Activated CD4-positive, alpha-beta memory T cell treated with anti-CD3 and anti-CD28 coated beads, Interleukin-2, amount 10 ng/mL, durations not matched to agents 7 days and 5 days (primary cell): ENCODE measurements around the gene NSUN6. TPM values are rescaled to one million over a fixed set of nuclear protein-coding genes. Genes with fewer than 3 reads are reported as not detected.
A peak's percentile ranks its signal among the peaks of the same experiment; 100 is the strongest.
"Not testable (repeated sequence)": the region's sequence is repeated elsewhere in the genome, so short reads cannot be mapped to it uniquely, and the experiment has no call there.

Source experiments
- CTCF ChIA-PET: fragments of 350-600 bp; sonication (Branson Sonifier 250); formaldehyde crosslinking; loops from one replicate; lab custom pipeline; 2021; ENCODE audit warnings: antibody characterized with exemption, inconsistent platforms; lab: Charles Lee
- POLR2A ChIA-PET: fragments of 350-600 bp; sonication (Branson Sonifier 250); formaldehyde crosslinking; loops from one replicate; lab custom pipeline; 2021; ENCODE audit warnings: antibody characterized with exemption; lab: Charles Lee
- DNase-seq: peaks from one replicate; pipeline ENCODE4 v3.0.0-alpha.2; 2020
- H3K27ac Mint-ChIP-seq: one replicate; pipeline ENCODE4 v1.8.0; 2021; ENCODE audit warnings: mild to moderate bottlenecking, mixed read lengths
- H3K27me3 Mint-ChIP-seq: one replicate; pipeline ENCODE4 v1.8.0; 2021; ENCODE audit warnings: mixed read lengths
- H3K36me3 Mint-ChIP-seq: one replicate; pipeline ENCODE4 v1.8.0; 2021; ENCODE audit warnings: low read depth, mixed read lengths
- H3K4me1 Mint-ChIP-seq: one replicate; pipeline ENCODE4 v1.8.0; 2021; ENCODE audit warnings: mixed read lengths
- H3K4me3 Mint-ChIP-seq: one replicate; pipeline ENCODE4 v1.8.0; 2021; ENCODE audit warnings: mild to moderate bottlenecking, mixed read lengths
- H3K9me3 Mint-ChIP-seq: one replicate; pipeline ENCODE4 v1.8.0; 2021; ENCODE audit warnings: mixed read lengths
- total RNA-seq, 2 experiments: library from RNA; stranded (reverse); gene quantifications; one replicate each; pipeline ENCODE4 v1.2.3, GENCODE V29; 2021

The NSUN6 gene
- total RNA-seq, 2 experiments from 2014 or later = 31.0 to 35.0 TPM

- H3K27ac Mint-ChIP-seq = no peak overlapping the region
- no peak for DNase-seq
- H3K27me3 Mint-ChIP-seq = no peaks in the 10 kb centered on the region
- POLR2A ChIA-PET = interaction anchor here (0.6 kb wide), 1 partner anchor 38 kb away, joined by 3 read pairs; no protein-coding TSS in a partner anchor
- H3K4me3 Mint-ChIP-seq = no peak overlapping the region
- no peaks in the 10 kb centered on the region for H3K9me3 Mint-ChIP-seq
- H3K4me1 Mint-ChIP-seq = peaks cover 16% of the 10 kb centered on the region
- CTCF ChIA-PET = no interaction called here
- peaks cover 61% of the 10 kb centered on the region for H3K36me3 Mint-ChIP-seq
These were observed 30.5 kb downstream of the NSUN6 start for GRCh38 chr10:18620856-18621255.

DNA sequence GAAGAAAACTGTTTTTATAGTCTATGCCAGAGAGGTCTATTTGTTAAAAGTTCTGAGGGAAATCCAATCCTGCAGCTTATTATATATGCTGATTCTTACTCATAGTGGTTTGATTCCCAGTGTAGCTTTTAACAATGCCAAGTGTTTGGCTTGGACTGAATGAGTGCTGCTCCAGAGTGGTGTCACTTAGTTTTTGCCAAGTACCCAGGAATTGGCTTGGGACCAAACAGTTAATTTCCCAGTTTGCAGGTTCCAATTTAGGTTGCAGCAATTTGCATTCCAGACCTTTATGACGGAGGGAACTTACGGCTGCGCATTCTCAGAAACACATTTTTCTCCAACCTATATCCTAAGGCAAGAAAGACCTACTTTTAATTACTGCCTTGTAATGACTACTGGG lies 32.4 kb downstream of the NSUN6 start:
- Mint-ChIP-seq H3K9me3 (no peaks in the 10 kb centered on the region), H3K27ac (no peak overlapping the region), H3K4me1 (peaks cover 16% of the 10 kb centered on the region), H3K36me3 (peaks cover 62% of the 10 kb centered on the region), H3K4me3 (no peak overlapping the region), H3K27me3 (no peaks in the 10 kb centered on the region)
- no peak for DNase-seq
- POLR2A ChIA-PET = interaction anchor here (1.3 kb wide), 1 partner anchor 9 kb away, joined by 4 read pairs; no protein-coding TSS in a partner anchor
- CTCF ChIA-PET = no interaction called here

- Mint-ChIP-seq H3K4me1 (peaks cover 16% of the 10 kb centered on the region), H3K36me3 (peaks cover 63% of the 10 kb centered on the region), H3K9me3 (no peaks in the 10 kb centered on the region), H3K4me3 (no peak overlapping the region), H3K27me3 (no peaks in the 10 kb centered on the region), H3K27ac (no peak overlapping the region)
- POLR2A ChIA-PET = no interaction called here
- DNase-seq = no peak
- CTCF ChIA-PET = no interaction called here
These were observed 35.0 kb downstream of the NSUN6 start for GRCh38 chr10:18616337-18616736.

DNA sequence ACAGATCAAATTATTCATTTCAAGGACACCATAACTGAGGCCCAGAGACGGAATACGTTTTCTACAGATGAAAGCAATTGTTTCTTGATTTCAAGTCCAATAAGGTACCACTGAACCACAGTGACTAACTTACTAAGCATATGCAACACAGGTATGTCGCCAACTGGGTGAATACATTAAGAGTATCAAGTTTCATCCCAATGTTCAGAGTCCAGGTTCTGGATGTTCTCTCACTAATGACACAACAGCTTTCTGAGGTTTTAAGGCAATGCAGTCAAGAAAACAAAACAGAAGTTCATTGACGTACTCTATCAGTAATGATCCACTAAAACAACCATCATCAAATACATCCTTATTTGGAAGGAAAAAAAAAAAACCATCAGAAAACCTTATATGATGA lies 35.8 kb downstream of the NSUN6 start:
- no peak overlapping the region for H3K27ac Mint-ChIP-seq
- ChIA-PET CTCF (no interaction called here), POLR2A (no interaction called here)

DNA sequence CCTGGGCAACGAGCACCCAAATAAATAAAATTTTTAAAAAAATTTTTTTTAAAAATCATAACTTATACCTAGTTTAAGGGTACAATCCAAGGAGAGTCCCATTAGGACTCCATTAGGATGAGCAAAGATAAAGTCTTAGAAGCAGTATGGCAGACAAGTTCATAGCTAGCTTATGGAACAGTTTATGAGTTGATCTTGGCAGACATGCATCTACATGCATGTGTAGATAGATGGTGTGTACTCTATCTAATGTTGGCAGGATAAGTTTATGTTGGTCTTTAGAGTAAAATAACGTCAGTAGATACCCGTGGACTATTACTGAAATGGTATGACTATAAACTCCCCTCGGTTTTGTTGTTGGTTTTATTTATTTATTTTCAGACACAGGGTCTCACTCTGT lies 40.2 kb downstream of the NSUN6 start:
- Mint-ChIP-seq H3K36me3 (peaks cover 45% of the 10 kb centered on the region), H3K9me3 (no peaks in the 10 kb centered on the region), H3K4me3 (no peak overlapping the region), H3K27me3 (no peaks in the 10 kb centered on the region), H3K4me1 (peaks cover 4% of the 10 kb centered on the region), H3K27ac (no peak overlapping the region)
- POLR2A ChIA-PET = no interaction called here
- CTCF ChIA-PET = interaction anchor here (0.6 kb wide), 1 partner anchor 86 kb away, joined by 4 read pairs; no protein-coding TSS in a partner anchor
- no peak for DNase-seq

More for the DNA sequence above, 35.8 kb downstream of the NSUN6 start:
- no peak for DNase-seq
- H3K4me1 Mint-ChIP-seq = peaks cover 16% of the 10 kb centered on the region
- H3K36me3 Mint-ChIP-seq = peaks cover 62% of the 10 kb centered on the region
- no peaks in the 10 kb centered on the region for H3K27me3 Mint-ChIP-seq
- H3K9me3 Mint-ChIP-seq = no peaks in the 10 kb centered on the region
- H3K4me3 Mint-ChIP-seq = no peak overlapping the region

DNA sequence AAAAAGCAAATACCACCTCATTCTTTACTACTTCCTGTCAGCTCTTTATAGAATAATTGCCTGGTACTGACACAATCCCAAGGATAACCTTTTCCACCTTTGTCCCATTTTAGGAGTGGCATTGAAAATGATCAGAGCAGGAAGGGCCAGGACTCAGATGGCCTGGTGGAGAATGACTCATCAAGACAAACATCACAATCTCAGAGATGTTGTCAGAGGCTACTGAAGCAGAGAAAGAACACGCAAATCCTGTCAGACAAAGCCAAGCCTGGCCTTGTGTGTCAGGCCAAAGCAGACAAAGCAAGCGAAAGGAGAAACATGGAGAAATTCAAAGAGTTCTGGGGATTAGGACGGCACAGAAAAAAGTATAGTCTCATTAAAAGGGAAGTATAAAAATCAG lies 40.9 kb downstream of the NSUN6 start:
- Mint-ChIP-seq H3K4me3 (no peak overlapping the region), H3K27ac (peak overlapping the region; percentile 45), H3K4me1 (peaks cover 4% of the 10 kb centered on the region), H3K27me3 (no peaks in the 10 kb centered on the region), H3K36me3 (peaks cover 47% of the 10 kb centered on the region), H3K9me3 (no peaks in the 10 kb centered on the region)
- DNase-seq = no peak
- ChIA-PET CTCF (no interaction called here), POLR2A (no interaction called here)

GRCh38 chr10:18608596-18608995 lies 42.8 kb downstream of the NSUN6 start:
- peaks cover 42% of the 10 kb centered on the region for H3K36me3 Mint-ChIP-seq
- POLR2A ChIA-PET = no interaction called here
- H3K9me3 Mint-ChIP-seq = no peaks in the 10 kb centered on the region
- no peak overlapping the region for H3K27ac Mint-ChIP-seq
- DNase-seq = no peak
- no peaks in the 10 kb centered on the region for H3K27me3 Mint-ChIP-seq
- H3K4me1 Mint-ChIP-seq = peaks cover 4% of the 10 kb centered on the region
- CTCF ChIA-PET = no interaction called here
- no peak overlapping the region for H3K4me3 Mint-ChIP-seq

- ChIA-PET POLR2A (no interaction called here), CTCF (no interaction called here)
- Mint-ChIP-seq H3K36me3 (peaks cover 39% of the 10 kb centered on the region), H3K9me3 (no peaks in the 10 kb centered on the region), H3K27me3 (no peaks in the 10 kb centered on the region), H3K4me3 (no peak overlapping the region), H3K27ac (no peak overlapping the region), H3K4me1 (peaks cover 4% of the 10 kb centered on the region)
- no peak for DNase-seq
These were observed 43.6 kb downstream of the NSUN6 start for GRCh38 chr10:18607503-18608378.

GRCh38 chr10:18606051-18606695 lies 45.2 kb downstream of the NSUN6 start:
- H3K27me3 Mint-ChIP-seq = no peaks in the 10 kb centered on the region
- no peaks in the 10 kb centered on the region for H3K9me3 Mint-ChIP-seq
- H3K36me3 Mint-ChIP-seq = peaks cover 31% of the 10 kb centered on the region
- H3K4me3 Mint-ChIP-seq = no peak overlapping the region
- ChIA-PET POLR2A (no interaction called here), CTCF (no interaction called here)
- no peak overlapping the region for H3K27ac Mint-ChIP-seq
- no peak for DNase-seq
- peaks cover 4% of the 10 kb centered on the region for H3K4me1 Mint-ChIP-seq

DNA sequence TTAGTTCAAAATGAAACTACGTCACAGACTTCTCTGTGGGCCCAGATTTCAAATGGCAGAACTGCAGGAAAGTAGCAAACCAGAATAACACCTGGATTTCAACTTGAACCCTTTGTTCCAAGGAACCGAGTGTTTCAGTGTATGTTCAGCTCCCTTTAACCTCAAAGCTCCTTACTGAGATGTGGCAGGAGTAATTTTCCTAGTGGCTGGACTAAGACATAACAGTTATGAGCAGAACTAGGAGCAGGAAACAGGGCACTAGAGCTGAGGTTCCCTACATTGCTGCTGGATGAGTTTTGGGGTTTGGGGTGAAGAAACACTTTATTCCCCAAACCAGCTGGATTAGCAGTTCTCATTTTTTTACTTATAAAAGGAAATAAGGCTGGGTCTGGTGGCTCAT lies 50.1 kb downstream of the NSUN6 start:
- no peak for DNase-seq
- no peak overlapping the region for H3K27ac Mint-ChIP-seq
- CTCF ChIA-PET = no interaction called here

GRCh38 chr10:18599392-18599791 lies 52.0 kb downstream of the NSUN6 start:
- H3K4me1 Mint-ChIP-seq = no peaks in the 10 kb centered on the region
- POLR2A ChIA-PET = no interaction called here
- H3K27me3 Mint-ChIP-seq = no peaks in the 10 kb centered on the region
- CTCF ChIA-PET = no interaction called here
- DNase-seq = no peak
- no peak overlapping the region for H3K4me3 Mint-ChIP-seq
- H3K9me3 Mint-ChIP-seq = no peaks in the 10 kb centered on the region
- H3K36me3 Mint-ChIP-seq = peaks cover 22% of the 10 kb centered on the region
- no peak overlapping the region for H3K27ac Mint-ChIP-seq

More for the DNA sequence above, 50.1 kb downstream of the NSUN6 start:
- POLR2A ChIA-PET = no interaction called here
- Mint-ChIP-seq H3K4me1 (no peaks in the 10 kb centered on the region), H3K36me3 (peaks cover 19% of the 10 kb centered on the region), H3K27me3 (no peaks in the 10 kb centered on the region), H3K9me3 (no peaks in the 10 kb centered on the region), H3K4me3 (no peak overlapping the region)

- CTCF ChIA-PET = no interaction called here
- Mint-ChIP-seq H3K27me3 (no peaks in the 10 kb centered on the region), H3K4me1 (no peaks in the 10 kb centered on the region), H3K4me3 (no peak overlapping the region), H3K36me3 (peaks cover 53% of the 10 kb centered on the region), H3K9me3 (peaks cover 3% of the 10 kb centered on the region), H3K27ac (no peak overlapping the region)
- POLR2A ChIA-PET = no interaction called here
- DNase-seq = peak; percentile 22
These were observed 56.7 kb downstream of the NSUN6 start for GRCh38 chr10:18594574-18595156.

GRCh38 chr10:18591141-18591540 lies 60.2 kb downstream of the NSUN6 start:
- H3K4me1 Mint-ChIP-seq, H3K27ac Mint-ChIP-seq, CTCF ChIA-PET, H3K4me3 Mint-ChIP-seq, H3K9me3 Mint-ChIP-seq, DNase-seq, H3K27me3 Mint-ChIP-seq, POLR2A ChIA-PET: not testable (repeated sequence)
- peaks cover 80% of the 10 kb centered on the region for H3K36me3 Mint-ChIP-seq
